ENCODE results near the gene TSPAN11. TPM values are rescaled to one million over a fixed set of nuclear protein-coding genes. Genes with fewer than 3 reads are reported as not detected.
A peak's percentile ranks its signal among the peaks of the same experiment; 100 is the strongest.
"Not testable (repeated sequence)": the region's sequence is repeated elsewhere in the genome, so short reads cannot be mapped to it uniquely, and the experiment has no call there.

The TSPAN11 gene
- total RNA-seq (2014; rRNA removed; shearing (Covaris generic); ENCODE audit: low replicate concordance): not detected in 2 replicates

- in situ Hi-C loops (cut with HindIII; ENCODE audit: low pct_unique_long_range_greater_than_20kb, low sequenced_read_pairs): no loop called here
- no peak for DNase-seq (ENCODE audit: low read depth)
These were observed at the start of gene TSPAN11 for GRCh38 chr12:30926243-30927221. TSPAN11 (plus strand) TSS chr12:30926748; CDS start chr12:30953992, 27,244 bp downstream.

- no peak for DNase-seq (ENCODE audit: low read depth)
- in situ Hi-C loops (cut with HindIII; ENCODE audit: low pct_unique_long_range_greater_than_20kb, low sequenced_read_pairs): no loop called here
These were observed 49.3 kb upstream of the TSPAN11 start for GRCh38 chr12:30877105-30877875.

GRCh38 chr12:30878024-30878423 is 48.5 kb upstream of the TSPAN11 start:
- in situ Hi-C loops (cut with HindIII; ENCODE audit: low pct_unique_long_range_greater_than_20kb, low sequenced_read_pairs): no loop called here
- no peak for DNase-seq (ENCODE audit: low read depth)

GRCh38 chr12:30880061-30880460 is 46.5 kb upstream of the TSPAN11 start:
- in situ Hi-C loops (cut with HindIII; ENCODE audit: low pct_unique_long_range_greater_than_20kb, low sequenced_read_pairs): no loop called here
- DNase-seq (ENCODE audit: low read depth): peak; percentile 14

- in situ Hi-C loops (cut with HindIII; ENCODE audit: low pct_unique_long_range_greater_than_20kb, low sequenced_read_pairs): no loop called here
- no peak for DNase-seq (ENCODE audit: low read depth)
These were observed 45.7 kb upstream of the TSPAN11 start for GRCh38 chr12:30880813-30881212.

GRCh38 chr12:30882706-30883105 is 43.8 kb upstream of the TSPAN11 start:
- in situ Hi-C loops (cut with HindIII; ENCODE audit: low pct_unique_long_range_greater_than_20kb, low sequenced_read_pairs): no loop called here
- DNase-seq (ENCODE audit: low read depth): no peak

GRCh38 chr12:30884799-30885198 is 41.7 kb upstream of the TSPAN11 start:
- DNase-seq (ENCODE audit: low read depth): no peak
- in situ Hi-C loops (cut with HindIII; ENCODE audit: low pct_unique_long_range_greater_than_20kb, low sequenced_read_pairs): no loop called here

GRCh38 chr12:30885321-30885720 is 41.2 kb upstream of the TSPAN11 start:
- in situ Hi-C loops (cut with HindIII; ENCODE audit: low pct_unique_long_range_greater_than_20kb, low sequenced_read_pairs): no loop called here
- DNase-seq (ENCODE audit: low read depth): no peak

- DNase-seq (ENCODE audit: low read depth): no peak
- in situ Hi-C loops (cut with HindIII; ENCODE audit: low pct_unique_long_range_greater_than_20kb, low sequenced_read_pairs): no loop called here
These were observed 39.3 kb upstream of the TSPAN11 start for GRCh38 chr12:30887226-30887625.

- in situ Hi-C loops (cut with HindIII; ENCODE audit: low pct_unique_long_range_greater_than_20kb, low sequenced_read_pairs): no loop called here
These were observed 38.3 kb upstream of the TSPAN11 start for GRCh38 chr12:30888241-30888640.

GRCh38 chr12:30894531-30894930 is 32.0 kb upstream of the TSPAN11 start:
- DNase-seq (ENCODE audit: low read depth); in situ Hi-C loops (cut with HindIII; ENCODE audit: low pct_unique_long_range_greater_than_20kb, low sequenced_read_pairs): not testable (repeated sequence)

More at GRCh38 chr12:30888241-30888640, 38.3 kb upstream of the TSPAN11 start:
- DNase-seq (ENCODE audit: low read depth): no peak

GRCh38 chr12:30896461-30896860 is 30.1 kb upstream of the TSPAN11 start:
- in situ Hi-C loops (cut with HindIII; ENCODE audit: low pct_unique_long_range_greater_than_20kb, low sequenced_read_pairs): no loop called here
- DNase-seq (ENCODE audit: low read depth): peak; percentile 73

- in situ Hi-C loops (cut with HindIII; ENCODE audit: low pct_unique_long_range_greater_than_20kb, low sequenced_read_pairs): no loop called here
- DNase-seq (ENCODE audit: low read depth): no peak
These were observed 27.7 kb upstream of the TSPAN11 start for GRCh38 chr12:30898846-30899245.

- in situ Hi-C loops (cut with HindIII; ENCODE audit: low pct_unique_long_range_greater_than_20kb, low sequenced_read_pairs): no loop called here
- no peak for DNase-seq (ENCODE audit: low read depth)
These were observed 26.2 kb upstream of the TSPAN11 start for GRCh38 chr12:30900351-30900750.

GRCh38 chr12:30902001-30902400 is 24.5 kb upstream of the TSPAN11 start:
- in situ Hi-C loops (cut with HindIII; ENCODE audit: low pct_unique_long_range_greater_than_20kb, low sequenced_read_pairs): no loop called here
- DNase-seq (ENCODE audit: low read depth): no peak

GRCh38 chr12:30902596-30902995 is 24.0 kb upstream of the TSPAN11 start:
- in situ Hi-C loops (cut with HindIII; ENCODE audit: low pct_unique_long_range_greater_than_20kb, low sequenced_read_pairs): no loop called here
- DNase-seq (ENCODE audit: low read depth): no peak

- in situ Hi-C loops (cut with HindIII; ENCODE audit: low pct_unique_long_range_greater_than_20kb, low sequenced_read_pairs): no loop called here
- no peak for DNase-seq (ENCODE audit: low read depth)
These were observed 21.0 kb upstream of the TSPAN11 start for GRCh38 chr12:30905463-30906009.

GRCh38 chr12:30908076-30908721 is 18.3 kb upstream of the TSPAN11 start:
- DNase-seq (ENCODE audit: low read depth): no peak
- in situ Hi-C loops (cut with HindIII; ENCODE audit: low pct_unique_long_range_greater_than_20kb, low sequenced_read_pairs): no loop called here
